HepG2 (cell line): ENCODE measurements around the gene FOXN3. TPM values are rescaled to one million over a fixed set of nuclear protein-coding genes. Genes with fewer than 3 reads are reported as not detected.

Source experiments
- CREB1 ChIP-seq, 2 experiments: fragments of 450-650 bp in 1 of 2; IDR thresholded peaks; 2 replicates each; pipeline ENCODE4 v1.6.1; 2016 to 2017; ENCODE audit warnings: control low read depth in 1 of 2, mild to moderate bottlenecking in 1 of 2, missing compliant biosample characterization in 1 of 2, missing genetic modification characterization in 1 of 2
- DPF2 ChIP-seq: sonication (generic); formaldehyde crosslinking; IDR thresholded peaks from 2 replicates; pipeline ENCODE4 v1.4.0; 2020; ENCODE audit warnings: mild to moderate bottlenecking, low read depth, missing genetic modification reagents, borderline replicate concordance
- EEA1 ChIP-seq: sonication (generic); formaldehyde crosslinking; IDR thresholded peaks from 2 replicates; pipeline ENCODE4 v1.5.1; 2020; ENCODE audit warnings: mild to moderate bottlenecking, missing genetic modification reagents, borderline replicate concordance
- ISL2 ChIP-seq: sonication (generic); formaldehyde crosslinking; IDR thresholded peaks from 2 replicates; pipeline ENCODE4 v1.5.0; 2020; ENCODE audit warnings: missing genetic modification reagents
- NFIC ChIP-seq: IDR thresholded peaks from 2 replicates; pipeline ENCODE4 v1.6.1; 2012; ENCODE audit warnings: mild to moderate bottlenecking, low read length, inconsistent platforms
- SKI ChIP-seq: fragments of 450-650 bp; IDR thresholded peaks from one replicate; pipeline ENCODE4 v1.6.1; 2018; ENCODE audit warnings: mild to moderate bottlenecking; ENCODE audit not compliant: partially characterized antibody
- ZBTB7B ChIP-seq: sonication (generic); formaldehyde crosslinking; IDR thresholded peaks from 2 replicates; pipeline ENCODE4 v1.4.0; 2020; ENCODE audit warnings: missing genetic modification reagents
- ZNF296 ChIP-seq: sonication (generic); formaldehyde crosslinking; conservative IDR thresholded peaks from 2 replicates; pipeline ENCODE4 v1.5.0; 2020; ENCODE audit warnings: mild to moderate bottlenecking, missing genetic modification reagents
- ZNF3 ChIP-seq: IDR thresholded peaks from 2 replicates; pipeline ENCODE4 v1.7.0; 2017; ENCODE audit warnings: inconsistent platforms
- polyA plus RNA-seq, 8 experiments: library from polyadenylated mRNA; depleted of rRNA in 3 of 8; stranded (reverse) in 7 of 8; unstranded in 1 of 8; fragments of >200 nt; fragmentation: Illumina TruSeq in 4 of 8; extraction: Trizol in 4 of 8; gene quantifications; 2 replicates each; pipeline versions ENCODE4 v1.2.1 to v1.2.3, GENCODE V29; 2011 to 2016; ENCODE audit warnings: low read depth in 4 of 8, missing spikeins in 1 of 8, mixed read lengths in 1 of 8; ENCODE audit not compliant: insufficient read depth in 1 of 8
- total RNA-seq, 5 experiments: library from RNA; depleted of rRNA; stranded (reverse); fragments of >200 nt; fragmentation: Illumina TruSeq; extraction: Trizol; gene quantifications; 2 replicates each; pipeline ENCODE4 v1.2.3, GENCODE V29; 2016; ENCODE audit warnings: low read depth in 1 of 5
- TF ChIP-seq, protein P1 (sequence below), 2 experiments: IDR thresholded peaks; 2 replicates each; pipeline ENCODE4 v1.6.1; 2011 to 2012; ENCODE audit warnings: low read length in 2 of 2, borderline replicate concordance in 1 of 2, low read depth in 1 of 2, mild to moderate bottlenecking in 1 of 2, moderate library complexity in 1 of 2
- TF ChIP-seq, protein P2 (sequence below): sonication (generic); formaldehyde crosslinking; IDR thresholded peaks from 2 replicates; pipeline ENCODE4 v1.4.0; 2020; ENCODE audit warnings: missing genetic modification reagents
- TF ChIP-seq, protein P3 (sequence below): conservative IDR thresholded peaks from 2 replicates; pipeline ENCODE4 v1.6.1; 2018; ENCODE audit warnings: missing genetic modification reagents
- TF ChIP-seq, protein P4 (sequence below): sonication (generic); formaldehyde crosslinking; IDR thresholded peaks from 2 replicates; pipeline ENCODE4 v1.5.1; 2020; ENCODE audit warnings: mild to moderate bottlenecking, missing genetic modification reagents, borderline replicate concordance
- TF ChIP-seq, protein P5 (sequence below): sonication (generic); formaldehyde crosslinking; conservative IDR thresholded peaks from 2 replicates; pipeline ENCODE4 v1.4.0; 2020; ENCODE audit warnings: missing genetic modification reagents
- TF ChIP-seq, protein P6 (sequence below): sonication (generic); formaldehyde crosslinking; conservative IDR thresholded peaks from 2 replicates; pipeline ENCODE4 v1.8.0; 2022; ENCODE audit warnings: low read depth, missing genetic modification reagents

Gene FOXN3
- total and polyA plus RNA-seq, 2 of the 13 experiments (the other 11 are each of a cell fraction or from before 2014, with no cell fraction given) = 32.4 to 70.2 TPM

DNA sequence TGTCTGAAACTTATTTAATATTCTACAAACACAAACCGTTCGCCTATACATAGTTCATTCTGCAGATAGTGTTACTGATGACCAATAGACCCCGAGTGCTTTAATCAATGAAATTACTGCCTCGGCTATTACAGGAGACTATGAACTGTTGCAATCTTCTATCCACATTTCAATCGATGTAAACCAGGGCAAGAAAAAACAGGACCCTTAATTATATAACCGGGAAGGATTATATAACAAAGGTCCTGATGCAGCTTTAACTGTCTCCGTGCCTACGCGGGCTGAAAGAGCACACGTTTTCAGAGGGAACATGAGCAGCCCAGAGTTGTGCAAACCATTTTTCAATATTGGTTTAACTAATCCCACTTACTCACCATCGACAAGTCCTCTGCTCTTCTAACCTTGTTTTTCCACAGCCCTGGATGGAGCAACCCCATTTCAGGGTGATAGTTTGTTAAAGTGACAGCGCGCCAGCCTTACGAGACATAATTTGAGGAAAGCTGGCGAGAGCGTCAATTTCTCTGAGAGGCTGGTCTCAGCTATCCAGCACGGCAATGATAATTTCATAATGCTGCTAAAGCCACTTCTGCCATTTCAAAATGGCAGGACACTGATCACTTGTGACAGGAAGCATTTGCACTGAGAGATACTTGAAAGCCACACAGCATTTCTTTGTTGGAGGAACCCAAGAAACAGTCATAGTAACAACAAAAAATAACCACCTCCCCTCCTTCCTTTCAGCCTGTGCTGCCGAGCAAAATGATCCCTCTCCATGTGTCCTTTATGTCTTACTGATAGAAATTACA, 184.6 kb downstream of the FOXN3 start (continued):
- TF ChIP-seq, protein P1, sequence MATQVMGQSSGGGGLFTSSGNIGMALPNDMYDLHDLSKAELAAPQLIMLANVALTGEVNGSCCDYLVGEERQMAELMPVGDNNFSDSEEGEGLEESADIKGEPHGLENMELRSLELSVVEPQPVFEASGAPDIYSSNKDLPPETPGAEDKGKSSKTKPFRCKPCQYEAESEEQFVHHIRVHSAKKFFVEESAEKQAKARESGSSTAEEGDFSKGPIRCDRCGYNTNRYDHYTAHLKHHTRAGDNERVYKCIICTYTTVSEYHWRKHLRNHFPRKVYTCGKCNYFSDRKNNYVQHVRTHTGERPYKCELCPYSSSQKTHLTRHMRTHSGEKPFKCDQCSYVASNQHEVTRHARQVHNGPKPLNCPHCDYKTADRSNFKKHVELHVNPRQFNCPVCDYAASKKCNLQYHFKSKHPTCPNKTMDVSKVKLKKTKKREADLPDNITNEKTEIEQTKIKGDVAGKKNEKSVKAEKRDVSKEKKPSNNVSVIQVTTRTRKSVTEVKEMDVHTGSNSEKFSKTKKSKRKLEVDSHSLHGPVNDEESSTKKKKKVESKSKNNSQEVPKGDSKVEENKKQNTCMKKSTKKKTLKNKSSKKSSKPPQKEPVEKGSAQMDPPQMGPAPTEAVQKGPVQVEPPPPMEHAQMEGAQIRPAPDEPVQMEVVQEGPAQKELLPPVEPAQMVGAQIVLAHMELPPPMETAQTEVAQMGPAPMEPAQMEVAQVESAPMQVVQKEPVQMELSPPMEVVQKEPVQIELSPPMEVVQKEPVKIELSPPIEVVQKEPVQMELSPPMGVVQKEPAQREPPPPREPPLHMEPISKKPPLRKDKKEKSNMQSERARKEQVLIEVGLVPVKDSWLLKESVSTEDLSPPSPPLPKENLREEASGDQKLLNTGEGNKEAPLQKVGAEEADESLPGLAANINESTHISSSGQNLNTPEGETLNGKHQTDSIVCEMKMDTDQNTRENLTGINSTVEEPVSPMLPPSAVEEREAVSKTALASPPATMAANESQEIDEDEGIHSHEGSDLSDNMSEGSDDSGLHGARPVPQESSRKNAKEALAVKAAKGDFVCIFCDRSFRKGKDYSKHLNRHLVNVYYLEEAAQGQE (IDR thresholded peaks at IDR 0.05; ENCODE audit: borderline replicate concordance in 1 of 2, low read depth in 1 of 2, low read length in 2 of 2) = peak in 1 of 2 experiments; percentile 24; a peak in 1 of 4 replicates
- no peak for TF ChIP-seq EEA1 (CRISPR knock-in tag)
- TF ChIP-seq, protein P2, sequence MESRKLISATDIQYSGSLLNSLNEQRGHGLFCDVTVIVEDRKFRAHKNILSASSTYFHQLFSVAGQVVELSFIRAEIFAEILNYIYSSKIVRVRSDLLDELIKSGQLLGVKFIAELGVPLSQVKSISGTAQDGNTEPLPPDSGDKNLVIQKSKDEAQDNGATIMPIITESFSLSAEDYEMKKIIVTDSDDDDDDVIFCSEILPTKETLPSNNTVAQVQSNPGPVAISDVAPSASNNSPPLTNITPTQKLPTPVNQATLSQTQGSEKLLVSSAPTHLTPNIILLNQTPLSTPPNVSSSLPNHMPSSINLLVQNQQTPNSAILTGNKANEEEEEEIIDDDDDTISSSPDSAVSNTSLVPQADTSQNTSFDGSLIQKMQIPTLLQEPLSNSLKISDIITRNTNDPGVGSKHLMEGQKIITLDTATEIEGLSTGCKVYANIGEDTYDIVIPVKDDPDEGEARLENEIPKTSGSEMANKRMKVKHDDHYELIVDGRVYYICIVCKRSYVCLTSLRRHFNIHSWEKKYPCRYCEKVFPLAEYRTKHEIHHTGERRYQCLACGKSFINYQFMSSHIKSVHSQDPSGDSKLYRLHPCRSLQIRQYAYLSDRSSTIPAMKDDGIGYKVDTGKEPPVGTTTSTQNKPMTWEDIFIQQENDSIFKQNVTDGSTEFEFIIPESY (CRISPR knock-in tag) = peak; percentile 76
- TF ChIP-seq, protein P3, sequence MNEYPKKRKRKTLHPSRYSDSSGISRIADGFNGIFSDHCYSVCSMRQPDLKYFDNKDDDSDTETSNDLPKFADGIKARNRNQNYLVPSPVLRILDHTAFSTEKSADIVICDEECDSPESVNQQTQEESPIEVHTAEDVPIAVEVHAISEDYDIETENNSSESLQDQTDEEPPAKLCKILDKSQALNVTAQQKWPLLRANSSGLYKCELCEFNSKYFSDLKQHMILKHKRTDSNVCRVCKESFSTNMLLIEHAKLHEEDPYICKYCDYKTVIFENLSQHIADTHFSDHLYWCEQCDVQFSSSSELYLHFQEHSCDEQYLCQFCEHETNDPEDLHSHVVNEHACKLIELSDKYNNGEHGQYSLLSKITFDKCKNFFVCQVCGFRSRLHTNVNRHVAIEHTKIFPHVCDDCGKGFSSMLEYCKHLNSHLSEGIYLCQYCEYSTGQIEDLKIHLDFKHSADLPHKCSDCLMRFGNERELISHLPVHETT (CRISPR knock-in tag) = no peak
- TF ChIP-seq ZBTB7B (CRISPR knock-in tag) = peak; percentile 86
- 0 out of 2 replicates have a peak, but pooled peaks have one; percentile 31 for TF ChIP-seq ZNF3
- TF ChIP-seq DPF2 (CRISPR knock-in tag) = peak; percentile 74; the same call in 1 of the 2 replicates
- TF ChIP-seq, protein P4, sequence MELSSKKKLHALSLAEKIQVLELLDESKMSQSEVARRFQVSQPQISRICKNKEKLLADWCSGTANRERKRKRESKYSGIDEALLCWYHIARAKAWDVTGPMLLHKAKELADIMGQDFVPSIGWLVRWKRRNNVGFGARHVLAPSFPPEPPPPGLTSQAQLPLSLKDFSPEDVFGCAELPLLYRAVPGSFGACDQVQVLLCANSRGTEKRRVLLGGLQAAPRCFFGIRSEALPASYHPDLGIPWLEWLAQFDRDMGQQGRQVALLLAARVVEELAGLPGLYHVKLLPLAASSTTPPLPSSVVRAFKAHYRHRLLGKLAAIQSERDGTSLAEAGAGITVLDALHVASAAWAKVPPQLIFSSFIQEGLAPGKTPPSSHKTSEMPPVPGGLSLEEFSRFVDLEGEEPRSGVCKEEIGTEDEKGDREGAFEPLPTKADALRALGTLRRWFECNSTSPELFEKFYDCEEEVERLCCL = no peak
- no peak for TF ChIP-seq CREB1 (IDR thresholded peaks at IDR 0.05)
- peak; percentile 80 for TF ChIP-seq CREB1 (CRISPR knock-in tag; IDR thresholded peaks at IDR 0.05)
- no peak for TF ChIP-seq ZNF296 (CRISPR knock-in tag)
- TF ChIP-seq, protein P5, sequence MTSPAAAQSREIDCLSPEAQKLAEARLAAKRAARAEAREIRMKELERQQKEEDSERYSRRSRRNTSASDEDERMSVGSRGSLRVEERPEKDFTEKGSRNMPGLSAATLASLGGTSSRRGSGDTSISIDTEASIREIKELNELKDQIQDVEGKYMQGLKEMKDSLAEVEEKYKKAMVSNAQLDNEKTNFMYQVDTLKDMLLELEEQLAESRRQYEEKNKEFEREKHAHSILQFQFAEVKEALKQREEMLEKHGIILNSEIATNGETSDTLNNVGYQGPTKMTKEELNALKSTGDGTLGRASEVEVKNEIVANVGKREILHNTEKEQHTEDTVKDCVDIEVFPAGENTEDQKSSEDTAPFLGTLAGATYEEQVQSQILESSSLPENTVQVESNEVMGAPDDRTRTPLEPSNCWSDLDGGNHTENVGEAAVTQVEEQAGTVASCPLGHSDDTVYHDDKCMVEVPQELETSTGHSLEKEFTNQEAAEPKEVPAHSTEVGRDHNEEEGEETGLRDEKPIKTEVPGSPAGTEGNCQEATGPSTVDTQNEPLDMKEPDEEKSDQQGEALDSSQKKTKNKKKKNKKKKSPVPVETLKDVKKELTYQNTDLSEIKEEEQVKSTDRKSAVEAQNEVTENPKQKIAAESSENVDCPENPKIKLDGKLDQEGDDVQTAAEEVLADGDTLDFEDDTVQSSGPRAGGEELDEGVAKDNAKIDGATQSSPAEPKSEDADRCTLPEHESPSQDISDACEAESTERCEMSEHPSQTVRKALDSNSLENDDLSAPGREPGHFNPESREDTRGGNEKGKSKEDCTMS = no peak
- TF ChIP-seq, protein P6, sequence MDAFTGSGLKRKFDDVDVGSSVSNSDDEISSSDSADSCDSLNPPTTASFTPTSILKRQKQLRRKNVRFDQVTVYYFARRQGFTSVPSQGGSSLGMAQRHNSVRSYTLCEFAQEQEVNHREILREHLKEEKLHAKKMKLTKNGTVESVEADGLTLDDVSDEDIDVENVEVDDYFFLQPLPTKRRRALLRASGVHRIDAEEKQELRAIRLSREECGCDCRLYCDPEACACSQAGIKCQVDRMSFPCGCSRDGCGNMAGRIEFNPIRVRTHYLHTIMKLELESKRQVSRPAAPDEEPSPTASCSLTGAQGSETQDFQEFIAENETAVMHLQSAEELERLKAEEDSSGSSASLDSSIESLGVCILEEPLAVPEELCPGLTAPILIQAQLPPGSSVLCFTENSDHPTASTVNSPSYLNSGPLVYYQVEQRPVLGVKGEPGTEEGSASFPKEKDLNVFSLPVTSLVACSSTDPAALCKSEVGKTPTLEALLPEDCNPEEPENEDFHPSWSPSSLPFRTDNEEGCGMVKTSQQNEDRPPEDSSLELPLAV (CRISPR knock-in tag) = no peak
- TF ChIP-seq SKI = peak; percentile 78
- peak; percentile 61 for TF ChIP-seq NFIC
- TF ChIP-seq ISL2 = peak; percentile 84
